Stomach (tissue), 4 donors: Measurements from ENCODE around the gene OFD1.

Experiments
- POLR2A ChIP-seq, 4 donors: fragments of 450-650 bp; IDR thresholded peaks; one replicate each; pipeline ENCODE4 v1.6.1; 2016; ENCODE audit warnings: antibody characterized with exemption in 4 of 4, control low read depth in 2 of 4, mild to moderate bottlenecking in 1 of 4, moderate library complexity in 1 of 4
- POLR2AphosphoS5 ChIP-seq, 3 donors: sonication (generic); formaldehyde crosslinking; IDR thresholded peaks; one replicate each; pipeline ENCODE4 v1.6.1; 2016; ENCODE audit warnings: antibody characterized with exemption in 3 of 3
- TF ChIP-seq, protein P1 (sequence below), 7 experiments: fragments of 450-650 bp in 4 of 7; fragments of 200-600 bp in 3 of 7; sonication (generic) in 3 of 7; IDR thresholded peaks; one replicate each; pipeline ENCODE4 v1.5.1; 2016 to 2019; ENCODE audit warnings: antibody characterized with exemption in 7 of 7, control low read depth in 2 of 7, mild to moderate bottlenecking in 1 of 7

DNA sequence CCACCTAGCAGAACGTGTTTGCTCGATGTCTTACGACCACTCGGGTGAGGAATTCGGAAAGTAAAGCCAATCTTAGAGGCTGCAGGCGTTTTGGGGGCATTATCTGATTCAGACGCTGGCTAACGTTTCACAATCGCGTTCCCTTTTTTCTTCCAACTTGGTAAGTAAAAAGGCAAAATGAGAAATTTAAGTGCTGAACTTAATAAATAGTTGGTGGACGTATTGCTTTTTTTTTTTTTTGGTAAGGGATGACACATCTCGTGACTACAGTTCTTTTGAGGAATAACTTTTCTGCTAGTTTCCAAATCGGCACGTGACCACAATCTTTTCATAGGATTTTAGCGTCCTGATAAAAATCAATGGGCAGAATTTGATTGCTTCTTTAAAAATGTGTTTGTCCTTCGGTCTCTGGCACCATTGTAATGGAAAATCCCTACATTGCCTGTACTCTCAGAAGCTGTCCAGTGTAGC, 44.8 kb upstream of the OFD1 start:
- TF ChIP-seq POLR2A (IDR thresholded peaks at IDR 0.05) (no peak), POLR2AphosphoS5 (IDR thresholded peaks at IDR 0.05) (no peak)
- TF ChIP-seq, protein P1, sequence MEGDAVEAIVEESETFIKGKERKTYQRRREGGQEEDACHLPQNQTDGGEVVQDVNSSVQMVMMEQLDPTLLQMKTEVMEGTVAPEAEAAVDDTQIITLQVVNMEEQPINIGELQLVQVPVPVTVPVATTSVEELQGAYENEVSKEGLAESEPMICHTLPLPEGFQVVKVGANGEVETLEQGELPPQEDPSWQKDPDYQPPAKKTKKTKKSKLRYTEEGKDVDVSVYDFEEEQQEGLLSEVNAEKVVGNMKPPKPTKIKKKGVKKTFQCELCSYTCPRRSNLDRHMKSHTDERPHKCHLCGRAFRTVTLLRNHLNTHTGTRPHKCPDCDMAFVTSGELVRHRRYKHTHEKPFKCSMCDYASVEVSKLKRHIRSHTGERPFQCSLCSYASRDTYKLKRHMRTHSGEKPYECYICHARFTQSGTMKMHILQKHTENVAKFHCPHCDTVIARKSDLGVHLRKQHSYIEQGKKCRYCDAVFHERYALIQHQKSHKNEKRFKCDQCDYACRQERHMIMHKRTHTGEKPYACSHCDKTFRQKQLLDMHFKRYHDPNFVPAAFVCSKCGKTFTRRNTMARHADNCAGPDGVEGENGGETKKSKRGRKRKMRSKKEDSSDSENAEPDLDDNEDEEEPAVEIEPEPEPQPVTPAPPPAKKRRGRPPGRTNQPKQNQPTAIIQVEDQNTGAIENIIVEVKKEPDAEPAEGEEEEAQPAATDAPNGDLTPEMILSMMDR (IDR thresholded peaks at IDR 0.05) = no peak
